ENCODE results near the gene CNNM4. TPM values are rescaled to one million over a fixed set of nuclear protein-coding genes. Genes with fewer than 3 reads are reported as not detected.
A peak's percentile ranks its signal among the peaks of the same experiment; 100 is the strongest.

Gene CNNM4
- total and polyA plus RNA-seq, 3 experiments from 2014 or later = 4.1 to 7.2 (median 6.9) TPM

DNA sequence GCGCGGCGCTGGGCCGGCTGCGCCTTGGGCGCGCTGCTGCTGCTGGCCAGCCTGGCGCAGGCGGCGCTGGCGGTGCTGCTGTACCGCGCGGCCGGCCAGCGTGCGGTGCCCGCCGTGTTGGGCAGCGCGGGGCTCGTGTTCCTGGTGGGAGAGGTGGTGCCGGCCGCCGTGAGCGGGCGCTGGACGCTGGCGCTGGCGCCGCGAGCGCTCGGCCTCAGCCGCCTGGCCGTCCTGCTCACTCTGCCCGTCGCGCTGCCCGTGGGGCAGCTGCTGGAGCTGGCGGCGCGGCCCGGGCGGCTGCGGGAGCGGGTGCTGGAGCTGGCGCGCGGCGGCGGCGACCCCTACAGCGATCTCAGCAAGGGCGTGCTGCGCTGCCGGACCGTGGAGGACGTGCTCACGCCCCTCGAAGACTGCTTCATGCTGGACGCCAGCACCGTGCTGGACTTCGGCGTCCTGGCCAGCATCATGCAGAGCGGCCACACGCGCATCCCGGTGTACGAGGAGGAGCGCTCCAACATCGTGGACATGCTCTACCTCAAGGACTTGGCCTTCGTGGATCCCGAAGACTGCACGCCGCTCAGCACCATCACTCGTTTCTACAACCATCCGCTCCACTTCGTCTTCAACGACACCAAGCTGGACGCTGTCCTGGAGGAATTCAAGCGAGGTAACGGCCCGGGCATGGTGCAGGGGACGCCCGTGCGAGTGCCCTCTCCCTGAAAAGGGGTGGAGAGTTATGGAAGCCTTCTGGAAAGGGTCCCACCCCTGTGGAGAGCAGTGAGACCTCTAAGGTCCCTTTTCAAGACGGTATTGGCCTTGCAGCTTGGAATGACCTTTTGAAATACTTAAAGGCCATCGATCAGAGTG, 56.4 kb downstream of the CNNM4 start:
- Histone ChIP-seq H3K4me3 (ENCODE audit: low read length) (peak overlapping the region; percentile 84), H3K9me3 (ENCODE audit: low read length) (no peaks in the 10 kb centered on the region), H3K27me3 (ENCODE audit: insufficient read depth, low read length, poor library complexity, severe bottlenecking) (no peaks in the 10 kb centered on the region), H3K27ac (ENCODE audit: low read depth, low read length) (no peak overlapping the region), H3K36me3 (ENCODE audit: insufficient read depth, low read length) (peaks cover 5% of the 10 kb centered on the region), H3K4me1 (ENCODE audit: insufficient read depth, low read length) (peaks cover 52% of the 10 kb centered on the region)
- Mint-ChIP-seq H3K36me3 (peaks cover 0 to 54% (median 12%) of the 10 kb centered on the region in 3 donors), H3K27me3 (peaks cover 0 to 1% of the 10 kb centered on the region in 2 donors), H3K27ac (peak overlapping the region in 5 of 8 donors; percentile 3 to 80 (median 67)), H3K4me1 (peaks cover 63 to 77% (median 67%) of the 10 kb centered on the region in 3 donors), H3K9me3 (no peaks in the 10 kb centered on the region), H3K4me3 (peak overlapping the region; percentile 85 to 93 (median 87))
- CTCF ChIA-PET = interaction anchor here (0.6 to 5.8 kb wide), 14 partner anchors 8 to 146 kb away, joined by 3 to 38 read pairs (median 5); partner anchors contain the start of genes ANKRD39 and CNNM4
- POLR2A ChIA-PET = interaction anchor here (0.6 to 3.0 kb wide), 11 partner anchors 11 to 295 kb away, joined by 3 to 40 read pairs (median 4); partner anchors contain the start of genes ANKRD39 and CNNM4
- no peak for DNase-seq

DNA sequence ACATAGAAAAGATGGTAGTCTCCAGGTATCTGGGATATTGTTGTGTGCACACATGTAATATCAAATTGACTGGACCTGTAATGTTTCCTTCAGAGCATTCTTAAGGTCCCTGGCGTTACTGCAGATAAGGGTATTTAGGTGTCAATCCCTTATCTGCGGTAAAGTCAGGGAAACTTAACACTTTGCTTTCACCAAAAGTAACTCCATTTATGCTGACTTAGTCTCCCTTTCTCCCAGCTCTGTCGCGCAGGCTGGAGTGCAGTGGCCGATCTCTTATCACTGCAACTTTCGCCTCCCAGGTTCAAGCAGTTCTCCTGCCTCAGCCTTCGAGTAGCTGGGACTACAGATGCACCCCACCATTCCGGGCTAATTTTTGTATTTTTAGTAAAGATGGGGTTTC, 57.2 kb downstream of the CNNM4 start:
- ChIA-PET POLR2A (interaction anchor here (0.6 to 1.1 kb wide), 3 partner anchors 12 to 225 kb away, joined by 3 to 5 read pairs (median 4); no protein-coding TSS in a partner anchor), CTCF (interaction anchor here (0.7 to 5.8 kb wide), 9 partner anchors 8 to 264 kb away, joined by 3 to 38 read pairs (median 3); partner anchors contain the start of genes ANKRD39 and CNNM4)
- peaks cover 0 to 55% (median 10%) of the 10 kb centered on the region in 3 donors for H3K36me3 Mint-ChIP-seq
- Histone ChIP-seq H3K27me3 (ENCODE audit: insufficient read depth, low read length, poor library complexity, severe bottlenecking) (no peaks in the 10 kb centered on the region), H3K27ac (ENCODE audit: low read depth, low read length) (no peak overlapping the region), H3K4me1 (ENCODE audit: insufficient read depth, low read length) (peaks cover 52% of the 10 kb centered on the region), H3K4me3 (ENCODE audit: low read length) (peak overlapping the region; percentile 84), H3K9me3 (ENCODE audit: low read length) (no peaks in the 10 kb centered on the region), H3K36me3 (ENCODE audit: insufficient read depth, low read length) (peaks cover 6% of the 10 kb centered on the region)
- peak overlapping the region; percentile 85 to 93 (median 87) for H3K4me3 Mint-ChIP-seq
- H3K4me1 Mint-ChIP-seq = peaks cover 58 to 76% (median 63%) of the 10 kb centered on the region in 3 donors
- no peaks in the 10 kb centered on the region for H3K9me3 Mint-ChIP-seq
- peaks cover 0 to 1% of the 10 kb centered on the region in 2 donors for H3K27me3 Mint-ChIP-seq
- DNase-seq = no peak
- H3K27ac Mint-ChIP-seq = peak overlapping the region; percentile 3 to 75 (median 62)

DNA sequence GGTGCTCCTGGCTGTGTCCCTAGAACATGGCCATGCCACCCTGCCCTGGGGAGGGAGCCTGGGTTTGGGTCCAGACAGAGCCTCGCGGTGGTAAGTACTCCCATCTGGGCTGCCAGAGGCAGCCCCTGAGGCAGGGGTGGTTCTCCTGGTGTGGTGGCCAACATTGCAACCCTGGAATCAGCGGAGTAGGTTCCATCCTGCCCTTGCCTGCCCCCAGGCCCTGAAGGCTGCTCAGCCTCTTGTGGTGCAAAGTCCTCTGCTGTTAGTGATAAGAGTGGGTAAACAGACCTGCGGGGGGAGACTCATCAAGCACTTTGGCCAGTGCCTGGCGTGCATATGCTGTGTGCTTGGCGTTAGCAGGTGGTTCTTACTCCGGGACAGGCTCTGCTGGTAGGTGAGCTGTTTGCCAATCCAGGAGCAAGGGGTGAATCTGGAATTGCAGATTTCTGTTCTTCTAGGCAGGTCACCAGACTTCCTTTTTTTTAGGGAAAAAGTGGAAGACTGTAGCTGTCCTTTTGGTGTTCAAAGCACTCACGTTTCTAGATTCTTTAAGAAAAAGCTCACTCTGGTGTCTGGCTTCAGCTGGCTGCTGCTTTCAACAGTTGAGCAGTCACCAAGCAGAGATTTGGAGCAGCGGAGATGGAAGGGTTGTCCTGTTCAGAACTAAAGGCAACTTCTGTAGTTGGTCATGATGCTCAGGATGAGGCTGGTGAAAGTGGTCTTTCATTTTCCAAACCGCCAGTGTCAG, 58.6 kb downstream of the CNNM4 start:
- peak overlapping the region; percentile 9 to 89 (median 74) for H3K27ac Mint-ChIP-seq
- no peak overlapping the region for H3K27ac ChIP-seq (ENCODE audit: low read depth, low read length)
- peaks cover 13% of the 10 kb centered on the region for H3K36me3 ChIP-seq (ENCODE audit: insufficient read depth, low read length)
- peaks cover 52% of the 10 kb centered on the region for H3K4me1 ChIP-seq (ENCODE audit: insufficient read depth, low read length)
- no peaks in the 10 kb centered on the region for H3K27me3 ChIP-seq (ENCODE audit: insufficient read depth, low read length, poor library complexity, severe bottlenecking)
- peaks cover 0 to 67% (median 10%) of the 10 kb centered on the region in 3 donors for H3K36me3 Mint-ChIP-seq
- POLR2A ChIA-PET = interaction anchor here (1.1 kb wide), 1 partner anchor 13 kb away, joined by 5 read pairs; no protein-coding TSS in a partner anchor
- no peaks in the 10 kb centered on the region for H3K9me3 ChIP-seq (ENCODE audit: low read length)
- peak overlapping the region; percentile 85 to 93 (median 87) for H3K4me3 Mint-ChIP-seq
- H3K4me1 Mint-ChIP-seq = peaks cover 56 to 78% (median 57%) of the 10 kb centered on the region in 3 donors
- H3K9me3 Mint-ChIP-seq = no peaks in the 10 kb centered on the region
- CTCF ChIA-PET = interaction anchor here (1.2 to 5.8 kb wide), 4 partner anchors 15 to 265 kb away, joined by 3 to 38 read pairs (median 4); partner anchors contain the start of gene ANKRD39
- H3K4me3 ChIP-seq (ENCODE audit: low read length) = no peak overlapping the region
- no peak for DNase-seq
- H3K27me3 Mint-ChIP-seq = peaks cover 0 to 1% of the 10 kb centered on the region in 2 donors

DNA sequence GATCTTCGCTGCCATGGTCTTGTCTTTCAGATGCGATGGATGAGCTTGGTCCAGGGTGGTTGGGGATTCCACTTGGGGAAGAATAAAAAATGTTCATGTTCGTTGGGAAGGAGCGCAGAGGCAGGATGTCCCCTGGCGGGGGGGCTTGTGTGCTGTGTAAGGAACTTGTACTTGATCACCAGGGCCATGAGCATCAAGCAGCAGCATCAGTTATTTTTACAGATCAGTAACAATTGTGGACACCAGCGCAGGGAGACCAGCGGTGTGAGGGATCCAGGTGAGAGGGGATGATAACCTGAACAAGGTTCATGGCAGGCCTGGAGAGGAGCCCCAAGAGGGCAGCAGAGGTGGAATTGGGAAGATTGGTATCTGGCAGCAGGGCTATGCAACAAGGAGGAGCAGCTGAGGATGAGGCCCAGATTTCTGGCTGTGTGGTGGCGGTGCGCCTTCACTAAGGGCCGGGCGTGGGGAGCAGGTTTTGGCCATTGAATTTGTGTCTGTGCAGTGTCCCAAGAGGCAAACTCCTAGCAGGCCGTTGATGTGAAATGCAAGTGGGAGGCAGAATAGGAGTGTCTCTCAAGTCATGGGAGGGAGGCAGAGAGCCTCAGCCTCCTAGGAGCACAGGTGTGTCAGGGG, 59.3 kb downstream of the CNNM4 start:
- Histone ChIP-seq H3K4me3 (ENCODE audit: low read length) (no peak overlapping the region), H3K9me3 (ENCODE audit: low read length) (no peaks in the 10 kb centered on the region), H3K27me3 (ENCODE audit: insufficient read depth, low read length, poor library complexity, severe bottlenecking) (no peaks in the 10 kb centered on the region), H3K27ac (ENCODE audit: low read depth, low read length) (no peak overlapping the region), H3K4me1 (ENCODE audit: insufficient read depth, low read length) (peaks cover 50% of the 10 kb centered on the region), H3K36me3 (ENCODE audit: insufficient read depth, low read length) (peaks cover 13% of the 10 kb centered on the region)
- H3K4me3 Mint-ChIP-seq = peak overlapping the region; percentile 85 to 93 (median 87)
- ChIA-PET CTCF (interaction anchor here (1.1 to 5.8 kb wide), 3 partner anchors 38 to 131 kb away, joined by 3 to 38 read pairs (median 3); partner anchors contain the start of gene ANKRD39), POLR2A (no interaction called here)
- peak overlapping the region; percentile 9 to 92 (median 76) for H3K27ac Mint-ChIP-seq
- peaks cover 54 to 76% (median 55%) of the 10 kb centered on the region in 3 donors for H3K4me1 Mint-ChIP-seq
- H3K27me3 Mint-ChIP-seq = peaks cover 0 to 1% of the 10 kb centered on the region in 2 donors
- no peak for DNase-seq
- H3K36me3 Mint-ChIP-seq = peaks cover 0 to 74% (median 10%) of the 10 kb centered on the region in 3 donors
- H3K9me3 Mint-ChIP-seq = no peaks in the 10 kb centered on the region

DNA sequence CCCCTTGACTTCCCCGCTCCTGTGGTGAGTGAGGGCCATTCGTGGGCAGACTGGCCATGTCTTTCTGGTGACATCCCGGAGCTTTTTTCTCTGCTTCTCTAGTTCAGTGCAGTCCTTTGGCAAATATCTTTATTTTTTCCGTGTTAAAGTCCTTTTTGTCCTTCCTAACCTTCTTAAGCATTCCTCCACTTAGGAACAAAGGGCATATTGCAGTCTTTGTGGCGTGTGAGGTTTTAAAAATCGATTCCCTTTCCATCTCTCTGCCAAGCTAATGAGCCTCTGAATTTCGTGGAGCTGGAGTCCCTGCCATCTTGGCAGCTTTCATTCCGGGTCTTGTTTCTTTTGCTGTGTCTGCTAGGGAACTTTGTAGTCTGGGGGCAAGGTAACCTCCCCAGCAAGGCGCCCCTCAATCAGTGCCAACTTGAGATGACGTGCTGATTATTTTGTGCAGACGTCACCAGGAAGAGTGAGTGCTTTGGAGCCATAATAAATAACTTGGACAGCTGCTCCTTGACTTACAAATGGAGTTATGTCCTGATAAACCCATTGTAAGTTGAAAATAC, 60.5 kb downstream of the CNNM4 start:
- Histone ChIP-seq H3K27me3 (ENCODE audit: insufficient read depth, low read length, poor library complexity, severe bottlenecking) (no peaks in the 10 kb centered on the region), H3K27ac (ENCODE audit: low read depth, low read length) (no peak overlapping the region), H3K4me1 (ENCODE audit: insufficient read depth, low read length) (peaks cover 46% of the 10 kb centered on the region), H3K9me3 (ENCODE audit: low read length) (no peaks in the 10 kb centered on the region), H3K36me3 (ENCODE audit: insufficient read depth, low read length) (peaks cover 13% of the 10 kb centered on the region), H3K4me3 (ENCODE audit: low read length) (no peak overlapping the region)
- DNase-seq = no peak
- ChIA-PET CTCF (interaction anchor here (1.1 to 1.2 kb wide), 3 partner anchors 37 to 130 kb away, joined by 3 to 4 read pairs (median 3); partner anchors contain the start of genes ANKRD39 and CNNM4), POLR2A (no interaction called here)
- H3K36me3 Mint-ChIP-seq = peaks cover 0 to 80% (median 10%) of the 10 kb centered on the region in 3 donors
- peaks cover 0 to 1% of the 10 kb centered on the region in 2 donors for H3K27me3 Mint-ChIP-seq
- H3K4me1 Mint-ChIP-seq = peaks cover 49 to 70% (median 49%) of the 10 kb centered on the region in 3 donors
- H3K4me3 Mint-ChIP-seq = peak overlapping the region in 6 of 7 donors; percentile 19 to 90 (median 57)
- H3K27ac Mint-ChIP-seq = peak overlapping the region in 7 of 8 donors; percentile 15 to 92 (median 53)
- no peaks in the 10 kb centered on the region for H3K9me3 Mint-ChIP-seq

DNA sequence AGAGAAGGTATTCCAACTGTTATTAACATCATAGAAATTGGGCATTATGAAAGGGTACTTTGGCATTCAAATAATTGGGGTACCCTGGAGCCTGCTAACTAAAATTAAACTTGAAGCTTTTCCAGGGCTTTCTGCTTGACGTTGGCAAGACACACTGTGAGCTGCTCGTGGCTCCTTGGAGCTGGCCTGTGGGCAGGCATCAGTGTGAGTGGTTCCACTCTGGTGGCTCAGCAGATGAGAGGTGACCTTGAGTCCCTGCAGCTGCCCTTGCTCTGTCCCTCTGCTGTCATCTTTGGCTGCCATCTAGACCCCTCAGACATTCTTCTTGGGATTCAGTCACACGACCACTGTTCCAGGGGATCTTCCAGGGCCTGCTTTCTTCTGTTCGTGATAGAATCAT, 62.1 kb downstream of the CNNM4 start:
- no peak for DNase-seq
- H3K4me3 ChIP-seq (ENCODE audit: low read length) = no peak overlapping the region
- Mint-ChIP-seq H3K9me3 (no peaks in the 10 kb centered on the region), H3K4me3 (no peak overlapping the region), H3K27ac (peak overlapping the region in 4 of 8 donors; percentile 47 to 84 (median 68)), H3K36me3 (peaks cover 0 to 87% (median 11%) of the 10 kb centered on the region in 3 donors), H3K4me1 (peaks cover 44 to 62% (median 46%) of the 10 kb centered on the region in 3 donors), H3K27me3 (peaks cover 0 to 1% of the 10 kb centered on the region in 2 donors)
- no peaks in the 10 kb centered on the region for H3K27me3 ChIP-seq (ENCODE audit: insufficient read depth, low read length, poor library complexity, severe bottlenecking)
- no peaks in the 10 kb centered on the region for H3K9me3 ChIP-seq (ENCODE audit: low read length)
- peaks cover 16% of the 10 kb centered on the region for H3K36me3 ChIP-seq (ENCODE audit: insufficient read depth, low read length)
- peaks cover 39% of the 10 kb centered on the region for H3K4me1 ChIP-seq (ENCODE audit: insufficient read depth, low read length)
- no peak overlapping the region for H3K27ac ChIP-seq (ENCODE audit: low read depth, low read length)
- CTCF ChIA-PET = interaction anchor here (0.8 kb wide), 1 partner anchor 35 kb away, joined by 4 read pairs; the partner anchor contains the start of gene ANKRD39
- POLR2A ChIA-PET = no interaction called here

DNA sequence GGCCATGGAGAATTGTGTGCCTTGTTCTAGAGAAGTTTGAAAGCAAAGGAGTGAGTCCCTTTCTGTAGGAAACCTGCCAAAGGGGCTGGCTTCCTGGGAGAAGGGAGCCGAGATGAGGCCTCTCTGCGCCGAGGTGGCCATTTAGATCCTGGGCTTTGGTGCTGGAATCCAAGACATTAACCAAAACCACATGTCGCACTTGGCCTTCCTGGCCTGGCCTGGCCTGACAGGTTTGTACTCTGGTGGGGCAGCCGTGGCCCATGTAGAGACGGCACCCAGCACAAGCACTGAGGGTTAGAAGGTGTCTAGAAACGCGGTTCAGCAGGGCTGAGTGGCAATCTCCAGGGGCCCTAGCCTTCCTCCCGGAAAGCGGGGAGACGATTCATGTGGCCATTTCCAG, 62.5 kb downstream of the CNNM4 start:
- Histone ChIP-seq H3K4me3 (ENCODE audit: low read length) (no peak overlapping the region), H3K36me3 (ENCODE audit: insufficient read depth, low read length) (peaks cover 20% of the 10 kb centered on the region), H3K4me1 (ENCODE audit: insufficient read depth, low read length) (peaks cover 35% of the 10 kb centered on the region), H3K27me3 (ENCODE audit: insufficient read depth, low read length, poor library complexity, severe bottlenecking) (no peaks in the 10 kb centered on the region), H3K9me3 (ENCODE audit: low read length) (no peaks in the 10 kb centered on the region), H3K27ac (ENCODE audit: low read depth, low read length) (no peak overlapping the region)
- peak in 1 of 5 donors; percentile 30 for DNase-seq
- Mint-ChIP-seq H3K36me3 (peaks cover 0 to 88% (median 12%) of the 10 kb centered on the region in 3 donors), H3K27me3 (peaks cover 0 to 1% of the 10 kb centered on the region in 2 donors), H3K9me3 (no peaks in the 10 kb centered on the region), H3K27ac (peak overlapping the region in 2 of 8 donors; percentile 79 to 84), H3K4me1 (peaks cover 40 to 58% (median 41%) of the 10 kb centered on the region in 3 donors), H3K4me3 (no peak overlapping the region)
- CTCF ChIA-PET = interaction anchor here (0.9 kb wide), 1 partner anchor 221 kb away, joined by 3 read pairs; no protein-coding TSS in a partner anchor
- POLR2A ChIA-PET = no interaction called here
